NT2/D1 (cell line): ENCODE measurements around the gene EPC1.

Experiments used
- DNase-seq: peaks from one replicate; pipeline ENCODE4 v3.0.0-alpha.2; 2011; ENCODE audit warnings: low read depth, low spot score
- H3K27me3 ChIP-seq: 2 replicates; pipeline ENCODE4 v1.6.0; 2011; ENCODE audit warnings: mild to moderate bottlenecking; ENCODE audit not compliant: insufficient read length, insufficient read depth
- H3K36me3 ChIP-seq: 2 replicates; pipeline ENCODE4 v1.6.1; 2011; ENCODE audit warnings: mild to moderate bottlenecking, low read length, mixed read lengths; ENCODE audit not compliant: insufficient read depth, insufficient read length
- H3K4me1 ChIP-seq: 2 replicates; pipeline ENCODE4 v1.5.1; 2011; ENCODE audit not compliant: insufficient read depth, insufficient read length
- H3K4me3 ChIP-seq: 2 replicates; pipeline ENCODE4 v1.5.1; 2011; ENCODE audit warnings: low read depth; ENCODE audit not compliant: insufficient read length
- H3K9ac ChIP-seq: 2 replicates; pipeline ENCODE4 v1.6.0; 2011; ENCODE audit warnings: low read depth; ENCODE audit not compliant: insufficient read length
- H3K9me3 ChIP-seq: 2 replicates; pipeline ENCODE4 v1.5.1; 2011; ENCODE audit warnings: mild to moderate bottlenecking, low read length; ENCODE audit not compliant: insufficient read depth
- SUZ12 ChIP-seq: IDR thresholded peaks from 2 replicates; pipeline ENCODE4 v1.6.1; 2011; ENCODE audit not compliant: insufficient read length, insufficient read depth; ENCODE audit errors: extremely low read depth
- YY1 ChIP-seq: IDR thresholded peaks from 2 replicates; pipeline ENCODE4 v1.6.1; 2011; ENCODE audit not compliant: insufficient read length, insufficient read depth
- ZNF274 ChIP-seq: IDR thresholded peaks from 2 replicates; pipeline ENCODE4 v1.6.1; 2011; ENCODE audit warnings: mild to moderate bottlenecking, low read depth, low read length

The EPC1 gene

DNA sequence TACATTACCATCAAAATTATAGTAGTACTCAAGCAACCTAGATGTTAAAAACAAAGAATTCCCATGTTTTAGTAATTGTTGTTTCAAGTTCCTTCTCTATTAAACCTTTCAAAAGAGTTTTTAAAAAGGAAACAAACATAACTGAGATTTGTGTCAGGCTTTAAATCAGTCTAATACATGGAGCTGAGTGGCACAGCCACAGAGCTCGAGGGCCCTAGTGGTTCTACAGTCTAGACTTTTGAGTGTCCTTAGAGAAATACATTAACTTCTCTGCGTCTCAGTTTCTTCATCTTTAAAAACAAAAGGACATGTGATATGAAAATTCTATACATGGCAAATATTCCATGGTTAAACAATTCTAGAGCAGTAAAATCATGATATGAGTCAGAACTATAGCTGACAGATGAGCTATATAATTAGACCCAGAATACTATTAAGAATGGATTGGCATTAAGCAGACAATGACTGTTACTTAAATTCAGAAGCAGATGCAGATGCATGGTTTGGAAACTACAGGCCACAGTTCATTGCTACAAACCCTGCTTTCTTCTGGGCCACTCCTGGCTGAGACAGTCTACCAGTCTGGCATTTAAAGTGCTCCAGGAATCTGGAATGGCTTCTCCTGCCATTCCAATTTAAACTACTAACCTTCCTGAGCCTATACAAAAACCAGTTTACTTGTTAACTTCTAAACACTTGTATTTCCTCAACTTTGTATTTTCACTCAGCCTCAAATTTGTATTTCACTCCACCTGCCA, 77.4 kb downstream of the EPC1 start:
- H3K4me1 ChIP-seq: no peaks in the 10 kb centered on the region
- DNase-seq: no peak
- H3K4me3 ChIP-seq: no peak overlapping the region
- H3K36me3 ChIP-seq: peaks cover 41% of the 10 kb centered on the region
- no peak overlapping the region for H3K9ac ChIP-seq
- no peaks in the 10 kb centered on the region for H3K9me3 ChIP-seq
- TF ChIP-seq YY1 (no peak), ZNF274 (no peak), SUZ12 (no peak)
- H3K27me3 ChIP-seq: no peaks in the 10 kb centered on the region

DNA sequence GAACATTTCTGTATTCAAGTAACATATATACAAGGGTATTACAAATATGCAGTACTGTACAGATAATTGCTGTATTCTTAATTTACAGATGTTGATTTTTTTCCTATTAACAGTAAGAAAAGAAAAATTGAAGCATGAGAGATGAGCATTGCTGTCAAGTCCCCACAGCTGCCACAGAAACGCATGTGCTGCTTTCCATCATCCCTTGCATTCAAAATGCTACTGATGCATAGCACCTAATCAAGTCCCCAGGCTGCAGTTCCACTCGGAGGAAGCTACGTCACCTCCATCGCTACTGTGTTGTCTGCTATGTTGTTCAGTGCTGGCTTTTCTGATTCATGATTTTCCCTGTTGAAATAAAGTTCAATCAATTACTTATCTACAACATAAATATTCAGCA, 78.2 kb downstream of the EPC1 start:
- no peak for DNase-seq
- H3K27me3 ChIP-seq: no peaks in the 10 kb centered on the region
- no peak overlapping the region for H3K4me3 ChIP-seq
- H3K4me1 ChIP-seq: no peaks in the 10 kb centered on the region
- H3K9me3 ChIP-seq: no peaks in the 10 kb centered on the region
- H3K9ac ChIP-seq: no peak overlapping the region
- H3K36me3 ChIP-seq: peaks cover 41% of the 10 kb centered on the region
- TF ChIP-seq SUZ12: no peak
- TF ChIP-seq ZNF274: no peak
- TF ChIP-seq YY1: no peak

DNA sequence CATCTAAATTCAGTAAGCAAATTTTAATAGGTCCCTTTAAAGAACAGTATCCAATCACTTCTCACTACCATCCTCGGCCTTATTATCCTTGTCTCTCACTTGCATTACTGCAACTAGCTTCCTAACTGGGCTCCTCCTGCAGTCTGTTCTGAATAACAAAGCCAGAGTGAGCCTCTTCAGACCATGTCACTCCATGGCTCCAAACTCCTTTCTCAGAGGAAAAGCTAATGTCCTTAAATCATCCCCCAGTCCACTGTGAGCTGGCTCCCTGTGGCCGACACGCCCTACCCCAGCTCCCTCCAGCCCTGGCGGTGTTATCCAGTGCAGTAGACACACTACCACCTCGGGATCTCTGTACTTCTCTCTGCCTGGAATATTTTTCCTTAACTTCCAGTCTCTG, 80.0 kb downstream of the EPC1 start:
- Histone ChIP-seq H3K36me3 (peaks cover 27% of the 10 kb centered on the region), H3K9me3 (0 out of 2 replicates have a peak, but pooled peaks cover 6% of the 10 kb centered on the region), H3K9ac (no peak overlapping the region), H3K4me3 (no peak overlapping the region), H3K4me1 (no peaks in the 10 kb centered on the region), H3K27me3 (no peaks in the 10 kb centered on the region)
- no peak for TF ChIP-seq YY1
- TF ChIP-seq SUZ12: no peak
- peak; percentile 55 for DNase-seq

DNA sequence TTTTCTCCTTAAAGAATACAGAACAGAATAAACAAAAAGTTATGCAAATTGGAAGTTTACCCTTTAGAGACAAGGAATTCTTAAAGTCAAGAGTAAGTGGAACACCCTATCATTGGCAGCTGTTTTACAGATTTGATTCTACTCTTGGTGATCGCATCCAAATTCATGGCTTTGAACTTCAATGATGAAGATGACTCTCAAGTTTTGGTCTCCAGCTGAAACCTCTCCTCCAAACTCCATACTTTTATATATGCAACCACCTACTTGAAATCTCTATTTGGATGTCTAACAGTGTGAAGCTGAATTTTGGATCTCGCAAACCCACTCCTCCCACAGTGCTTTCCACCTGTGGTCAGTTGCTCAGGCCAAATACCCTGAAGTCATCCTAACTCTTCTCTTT, 80.4 kb downstream of the EPC1 start:
- Histone ChIP-seq H3K4me1 (no peaks in the 10 kb centered on the region), H3K36me3 (peaks cover 23% of the 10 kb centered on the region), H3K4me3 (no peak overlapping the region), H3K9ac (no peak overlapping the region), H3K27me3 (no peaks in the 10 kb centered on the region), H3K9me3 (0 out of 2 replicates have a peak, but pooled peaks cover 6% of the 10 kb centered on the region)
- DNase-seq: no peak
- TF ChIP-seq ZNF274 (no peak), YY1 (no peak), SUZ12 (no peak)

DNA sequence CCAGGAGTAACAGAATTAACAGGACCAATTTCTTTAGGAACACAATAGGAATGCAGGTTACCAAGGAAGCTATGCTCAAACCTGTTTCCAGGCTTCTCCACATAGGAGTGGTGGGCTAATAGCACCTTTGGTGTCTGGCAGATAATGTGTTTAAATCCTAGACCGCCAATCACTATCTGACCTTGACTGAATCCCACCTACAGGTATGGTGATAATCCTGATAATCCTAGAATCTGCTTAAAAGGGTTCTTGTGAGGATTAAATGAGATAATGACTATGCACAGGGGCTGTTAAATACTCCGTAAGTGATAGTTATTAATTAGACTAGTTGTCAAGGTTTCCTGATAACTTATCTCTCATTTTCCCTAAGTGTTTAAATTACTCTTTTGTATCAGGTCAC, 81.2 kb downstream of the EPC1 start:
- peaks cover 15% of the 10 kb centered on the region for H3K36me3 ChIP-seq
- H3K9ac ChIP-seq: no peak overlapping the region
- no peak for TF ChIP-seq SUZ12
- TF ChIP-seq YY1: no peak
- no peak for TF ChIP-seq ZNF274
- H3K27me3 ChIP-seq: no peaks in the 10 kb centered on the region
- 0 out of 2 replicates have a peak, but pooled peaks cover 6% of the 10 kb centered on the region for H3K9me3 ChIP-seq
- DNase-seq: no peak
- H3K4me3 ChIP-seq: no peak overlapping the region
- H3K4me1 ChIP-seq: no peaks in the 10 kb centered on the region

DNA sequence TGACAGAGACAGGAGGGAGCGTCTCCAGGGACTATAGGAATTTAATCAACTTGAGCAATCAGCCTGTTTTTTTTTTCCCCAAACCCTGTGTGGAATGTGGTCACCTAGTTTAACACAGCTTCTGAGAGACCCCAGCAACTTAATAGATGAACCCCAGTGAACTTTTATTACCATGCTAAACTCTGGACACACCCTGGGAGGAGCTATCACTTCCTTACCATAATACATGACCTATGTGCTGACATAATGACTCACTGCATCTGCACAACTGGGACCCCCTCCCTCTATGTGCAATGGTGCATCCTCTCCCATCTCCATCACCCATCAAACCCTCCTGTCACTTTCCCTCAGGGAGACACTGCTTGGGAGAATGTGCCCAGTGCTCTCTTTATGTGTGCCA, 83.7 kb downstream of the EPC1 start:
- DNase-seq: no peak

DNA sequence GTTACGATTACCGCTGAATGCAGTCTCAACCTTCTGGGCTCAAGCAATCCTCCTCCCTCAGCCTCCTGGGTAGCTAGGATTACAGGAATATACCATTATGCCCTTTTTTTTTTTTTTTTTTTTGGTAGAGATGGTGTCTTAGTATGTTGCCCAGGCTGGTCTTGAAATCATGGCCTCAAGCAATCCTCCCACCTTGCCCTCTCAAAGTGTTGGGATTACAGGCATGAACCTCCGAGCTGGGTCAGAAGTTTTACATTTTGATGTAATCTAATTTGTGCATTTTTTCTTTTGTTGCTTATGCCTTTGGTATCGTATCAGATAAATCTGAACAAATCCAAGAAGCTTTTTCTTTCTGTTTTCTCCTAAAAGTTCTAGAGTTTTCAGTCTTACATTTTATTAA, 87.4 kb downstream of the EPC1 start:
- Histone ChIP-seq H3K9me3 (0 out of 2 replicates have a peak, but pooled peaks cover 6% of the 10 kb centered on the region), H3K27me3 (no peaks in the 10 kb centered on the region), H3K9ac (no peak overlapping the region), H3K4me1 (no peaks in the 10 kb centered on the region), H3K36me3 (no peaks in the 10 kb centered on the region), H3K4me3 (no peak overlapping the region)
- no peak for DNase-seq
- TF ChIP-seq SUZ12: no peak
- no peak for TF ChIP-seq ZNF274
- TF ChIP-seq YY1: no peak

More for the DNA sequence above, 83.7 kb downstream of the EPC1 start:
- no peak overlapping the region for H3K4me3 ChIP-seq
- no peak overlapping the region for H3K9ac ChIP-seq
- H3K36me3 ChIP-seq: peaks cover 5% of the 10 kb centered on the region
- no peak for TF ChIP-seq SUZ12
- TF ChIP-seq YY1: no peak
- TF ChIP-seq ZNF274: no peak
- no peaks in the 10 kb centered on the region for H3K27me3 ChIP-seq
- no peaks in the 10 kb centered on the region for H3K4me1 ChIP-seq
- 0 out of 2 replicates have a peak, but pooled peaks cover 6% of the 10 kb centered on the region for H3K9me3 ChIP-seq
